K562 (cell line): ENCODE results near the gene ASIC5. TPM values are rescaled to one million over a fixed set of nuclear protein-coding genes. Genes with fewer than 3 reads are reported as not detected.
"Not testable (repeated sequence)": the region's sequence is repeated elsewhere in the genome, so short reads cannot be mapped to it uniquely, and the experiment has no call there.

Experiments
- ATAC-seq: fragments of 200-7000 bp; cut with Tn5 transposase; 3 replicates; pipeline ENCODE4 v1.9.1; 2020; ENCODE audit warnings: moderate library complexity
- BruUV-seq: library from RNA; stranded (reverse); fragments of 400-500 nt; replicated peaks from 2 replicates; lab custom pipeline; 2021; lab: Mats Ljungman, UMichigan
- CTCF ChIA-PET: fragments of 300-600 bp; formaldehyde crosslinking; extraction: SDS; loops from one replicate; lab custom pipeline; 2021; ENCODE audit warnings: low intra/inter-chr PET ratio; lab: Yijun Ruan, JAX
- POLR2A ChIA-PET: fragments of 300-600, 350-650 bp; sonication (Branson Sonifier 250); formaldehyde crosslinking; extraction: SDS; loops from one replicate; lab custom pipeline; 2021; ENCODE audit warnings: antibody characterized with exemption, inconsistent platforms; lab: Yijun Ruan, JAX
- DNase-seq, 4 experiments: peaks; one replicate each; pipeline versions ENCODE4 v3.0.0 to v3.0.0-alpha.2; 2011 to 2018; ENCODE audit warnings: low spot score in 3 of 4, mixed read lengths in 3 of 4; ENCODE audit errors: extremely low read depth in 1 of 4
- FAIRE-seq: peaks from 2 replicates; lab custom pipeline; 2011; peaks lifted over from hg19 to GRCh38; lab: Jason Lieb, UNC
- H2AFZ ChIP-seq: 2 replicates; pipeline ENCODE4 v1.6.0; 2011; ENCODE audit warnings: low read depth, low read length, control low read depth, inconsistent platforms
- H3K27ac ChIP-seq: fragments of 200-600 bp; 3 replicates; pipeline ENCODE4 v1.8.0; 2011; ENCODE audit warnings: low read depth, mild to moderate bottlenecking, control low read depth, inconsistent platforms, low read length, moderate library complexity, mixed read lengths; ENCODE audit errors: extremely low read depth
- H3K27me3 ChIP-seq, 2 experiments: fragments of 300-600 bp in 1 of 2; 2 replicates in 1 of 2; 3 replicates in 1 of 2; pipeline versions ENCODE4 v1.6.0 to v1.8.0; 2011; ENCODE audit warnings: inconsistent platforms in 2 of 2, low read length in 2 of 2, mild to moderate bottlenecking in 1 of 2, mixed read lengths in 1 of 2, moderate library complexity in 1 of 2; ENCODE audit not compliant: control insufficient read depth in 2 of 2, insufficient read depth in 2 of 2
- H3K36me3 ChIP-seq: fragments of 300-600 bp; 3 replicates; pipeline ENCODE4 v1.8.0; 2011; ENCODE audit warnings: mild to moderate bottlenecking, low read length, inconsistent platforms; ENCODE audit not compliant: control insufficient read depth, insufficient read depth
- H3K4me1 ChIP-seq, 2 experiments: fragments of 200-600 bp in 1 of 2; replicated peaks in 1 of 2; 2 replicates in 1 of 2; 3 replicates in 1 of 2; pipeline versions ENCODE4 v1.5.1 to v1.8.0; 2011; ENCODE audit warnings: inconsistent platforms in 2 of 2, low read length in 2 of 2, mild to moderate bottlenecking in 1 of 2, mixed read lengths in 1 of 2, moderate library complexity in 1 of 2; ENCODE audit not compliant: control insufficient read depth in 2 of 2, insufficient read depth in 2 of 2
- H3K4me2 ChIP-seq: 2 replicates; pipeline ENCODE4 v1.6.1; 2011; ENCODE audit warnings: low read length, control low read depth, inconsistent platforms, mixed read lengths; ENCODE audit not compliant: insufficient read depth
- H3K4me3 ChIP-seq: fragments of 200-600 bp; sonication (generic), shearing (Covaris generic); 2 replicates; pipeline ENCODE4 v1.5.1; 2016; ENCODE audit warnings: control low read depth, inconsistent platforms
- H3K79me2 ChIP-seq: fragments of 200-600 bp; 3 replicates; pipeline ENCODE4 v1.8.0; 2011; ENCODE audit warnings: low read length, inconsistent platforms; ENCODE audit not compliant: control insufficient read depth, insufficient read depth
- H3K9ac ChIP-seq, 2 experiments: 2 replicates each; pipeline versions ENCODE4 v1.6.0 to v1.6.1; 2011; ENCODE audit warnings: low read depth in 2 of 2, low read length in 2 of 2, control low read depth in 1 of 2, inconsistent platforms in 1 of 2, mild to moderate bottlenecking in 1 of 2, mixed read lengths in 1 of 2; ENCODE audit not compliant: insufficient read depth in 1 of 2
- H3K9me1 ChIP-seq: one replicate; pipeline ENCODE4 v1.6.0; 2011; ENCODE audit warnings: inconsistent platforms, mild to moderate bottlenecking, low read length, moderate library complexity; ENCODE audit not compliant: control insufficient read depth, insufficient read depth
- H3K9me3 ChIP-seq: replicated peaks from 2 replicates; pipeline ENCODE4 v1.5.1; 2011; ENCODE audit warnings: low read depth, low read length, inconsistent platforms; ENCODE audit not compliant: control insufficient read depth, insufficient read depth
- H4K20me1 ChIP-seq: replicated peaks from 2 replicates; pipeline ENCODE4 v1.6.1; 2011; ENCODE audit warnings: low read length, inconsistent platforms, mixed read lengths; ENCODE audit not compliant: control insufficient read depth, insufficient read depth
- MCM5 ChIP-seq: fragments of 450-650 bp; IDR thresholded peaks from 2 replicates; pipeline ENCODE4 v1.6.1; 2016; ENCODE audit warnings: low read depth
- NR2C1 ChIP-seq, 2 experiments: fragments of 450-650 bp; IDR thresholded peaks; 2 replicates each; pipeline ENCODE4 v1.6.1; 2017; ENCODE audit warnings: mild to moderate bottlenecking in 2 of 2, antibody characterized with exemption in 1 of 2, inconsistent platforms in 1 of 2, missing compliant biosample characterization in 1 of 2, missing genetic modification characterization in 1 of 2
- SMARCA5 ChIP-seq: fragments of 450-650 bp; IDR thresholded peaks from 2 replicates; pipeline ENCODE4 v1.6.1; 2016
- WGBS: fragments of 100-300 bp; shearing (Covaris generic); methylation state at CpG from one replicate; pipeline ENCODE4 v1.1.6; 2016; ENCODE audit warnings: low coverage, mixed read lengths; ENCODE audit not compliant: insufficient coverage; ENCODE audit errors: missing lambda C conversion rate; 5-methylcytosine and 5-hydroxymethylcytosine counted together
- in situ Hi-C: fragments of 300-500 bp; cut with MboI; formaldehyde crosslinking; loops from 4 replicates; pipeline ENCODE4 v1.15.0; 2018; ENCODE audit warnings: inconsistent platforms, mixed read lengths
- intact Hi-C: fragments of 100-400 bp; cut with micrococcal nuclease; formaldehyde crosslinking; loops from 2 replicates; pipeline ENCODE4 v1.14.2; 2022
- polyA plus RNA-seq, 8 experiments: library from polyadenylated mRNA; depleted of rRNA in 4 of 8; stranded (reverse) in 5 of 8; unstranded in 3 of 8; fragments of >200 nt; fragmentation: Nextera tagmentation in 2 of 8; fragmentation: Illumina TruSeq in 1 of 8; extraction: Ambion mirVana in 2 of 8; extraction: Trizol in 1 of 8; gene quantifications; 2 replicates each; pipeline versions ENCODE4 v1.2.1 to v1.2.3, GENCODE V29; 2011 to 2014; ENCODE audit warnings: inconsistent platforms in 1 of 8, missing spikeins in 1 of 8
- total RNA-seq, 7 experiments: library from RNA; depleted of rRNA in 6 of 7; stranded (reverse); fragments of >200 nt in 6 of 7; fragmentation: Illumina TruSeq in 2 of 7; extraction: Trizol in 2 of 7; gene quantifications; 2 replicates each; pipeline versions ENCODE4 v1.2.1 to v1.2.3, GENCODE V29; 2011 to 2021; ENCODE audit warnings: low replicate concordance in 1 of 7

Gene ASIC5
- total and polyA plus RNA-seq, 9 of the 15 experiments (the other 6 are each of a cell fraction or from before 2014, with no cell fraction given) = not detected

DNA sequence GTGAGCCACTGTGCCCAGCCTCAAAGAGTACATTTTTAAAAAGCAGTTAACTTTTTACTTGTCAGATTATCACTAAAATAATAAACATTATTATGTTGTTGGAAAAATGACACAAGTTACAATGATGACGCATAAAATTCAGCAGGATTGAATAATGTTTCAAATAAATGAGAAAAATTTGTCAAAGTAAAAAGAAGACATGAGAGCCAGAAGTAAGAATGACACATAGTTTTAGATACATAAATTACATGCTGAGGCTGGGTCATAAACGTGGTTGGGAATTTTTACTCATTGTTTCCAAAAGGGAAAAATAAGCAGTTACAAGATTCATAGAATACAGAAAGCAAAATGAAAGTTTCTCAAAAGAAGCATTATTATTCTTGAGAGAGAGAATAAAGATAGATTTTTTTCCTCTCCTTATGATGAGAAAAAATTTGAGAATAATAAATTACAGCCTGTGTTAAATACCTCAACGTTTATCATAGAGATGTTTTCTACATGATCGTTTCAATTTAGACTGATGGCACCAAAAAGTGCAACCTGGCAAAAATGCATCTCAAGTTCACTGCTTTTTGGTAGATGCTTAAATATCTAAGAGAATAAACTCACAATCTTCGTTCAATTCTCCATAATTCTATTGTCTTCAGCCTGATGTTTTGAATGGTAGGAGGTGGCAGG, 66.8 kb downstream of the ASIC5 start:
- ChIA-PET CTCF (no interaction called here), POLR2A (no interaction called here)
- no peaks in the 10 kb centered on the region for H3K36me3 ChIP-seq
- H3K9ac ChIP-seq = no peak overlapping the region
- H3K79me2 ChIP-seq = no peaks in the 10 kb centered on the region
- H3K4me3 ChIP-seq = no peak overlapping the region
- no peaks in the 10 kb centered on the region for H4K20me1 ChIP-seq
- no TSS peak for BruUV-seq
- H3K4me2 ChIP-seq = no peak overlapping the region
- no peak overlapping the region for H3K27ac ChIP-seq
- in situ Hi-C loops (no loop called here), intact Hi-C loops (no loop called here)
- H3K4me1 ChIP-seq = no peaks in the 10 kb centered on the region
- FAIRE-seq = no peak
- no peak for DNase-seq
- no peaks in the 10 kb centered on the region for H3K27me3 ChIP-seq
- H2AFZ ChIP-seq = no peak overlapping the region
- 1% methylated on average over 5 of the region's 5 CpGs for WGBS
- no peaks in the 10 kb centered on the region for H3K9me1 ChIP-seq
- TF ChIP-seq SMARCA5 = no peak
- no peak for TF ChIP-seq NR2C1 (IDR thresholded peaks at IDR 0.05)
- TF ChIP-seq NR2C1 (tag; IDR thresholded peaks at IDR 0.05) = no peak
- no peak for TF ChIP-seq MCM5
- ATAC-seq = no peak
- H3K9me3 ChIP-seq = no peaks in the 10 kb centered on the region

DNA sequence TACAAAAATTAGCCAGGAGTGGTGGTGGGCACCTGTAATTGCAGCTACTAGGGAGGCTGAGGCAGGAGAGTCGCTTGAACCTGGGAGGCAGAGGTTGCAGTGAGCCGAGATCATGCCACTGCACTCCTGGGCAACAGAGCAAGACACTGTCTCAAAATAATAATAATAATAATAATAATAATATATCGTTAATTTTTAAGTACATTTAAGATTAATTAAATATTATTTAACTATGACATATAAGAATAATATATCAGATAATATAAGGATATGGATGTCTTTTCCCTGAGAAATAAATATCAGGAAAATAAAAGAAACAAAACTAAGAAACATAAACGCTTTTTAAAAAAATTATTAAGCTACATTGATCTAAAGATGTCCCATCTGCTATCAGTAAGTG, 68.5 kb downstream of the ASIC5 start:
- H3K9me3 ChIP-seq, H3K9me1 ChIP-seq, ATAC-seq, H3K27ac ChIP-seq, H3K4me1 ChIP-seq, H3K79me2 ChIP-seq, in situ Hi-C loops, H3K4me3 ChIP-seq, H3K9ac ChIP-seq, H3K36me3 ChIP-seq, BruUV-seq, H2AFZ ChIP-seq, H4K20me1 ChIP-seq, POLR2A ChIA-PET, FAIRE-seq, intact Hi-C loops, H3K4me2 ChIP-seq, CTCF ChIA-PET, H3K27me3 ChIP-seq, DNase-seq: not testable (repeated sequence)
- WGBS = 3% methylated on average over 4 of the region's 4 CpGs
